Immature natural killer cell (primary cell): ENCODE data around the gene CAMK1D. TPM values are rescaled to one million over a fixed set of nuclear protein-coding genes. Genes with fewer than 3 reads are reported as not detected.

Source experiments
- DNase-seq, 3 donors: peaks; one replicate each; pipeline ENCODE4 v3.0.0; 2022; ENCODE audit warnings: mixed read lengths in 1 of 3
- H3K27ac Mint-ChIP-seq, 6 donors: one replicate each; pipeline ENCODE4 v1.8.0; 2020; ENCODE audit warnings: mixed read lengths in 6 of 6, mild to moderate bottlenecking in 5 of 6, inconsistent platforms in 4 of 6, moderate library complexity in 3 of 6
- H3K27me3 Mint-ChIP-seq, 3 donors: one replicate each; pipeline ENCODE4 v1.8.0; 2020 to 2021; ENCODE audit warnings: low read depth in 3 of 3, mild to moderate bottlenecking in 3 of 3, mixed read lengths in 3 of 3, moderate library complexity in 3 of 3, inconsistent platforms in 1 of 3
- H3K36me3 Mint-ChIP-seq, 3 donors: one replicate each; pipeline ENCODE4 v1.8.0; 2020; ENCODE audit warnings: mixed read lengths in 3 of 3, inconsistent platforms in 2 of 3, mild to moderate bottlenecking in 2 of 3
- H3K4me1 Mint-ChIP-seq, 2 donors: one replicate each; pipeline ENCODE4 v1.8.0; 2020; ENCODE audit warnings: inconsistent platforms in 2 of 2, mild to moderate bottlenecking in 2 of 2, mixed read lengths in 2 of 2, moderate library complexity in 1 of 2
- H3K4me3 Mint-ChIP-seq, 5 donors: one replicate each; pipeline ENCODE4 v1.8.0; 2020; ENCODE audit warnings: mild to moderate bottlenecking in 5 of 5, mixed read lengths in 5 of 5, inconsistent platforms in 3 of 5, moderate library complexity in 3 of 5
- H3K9me3 Mint-ChIP-seq, 6 donors: one replicate each; pipeline ENCODE4 v1.8.0; 2020; ENCODE audit warnings: mild to moderate bottlenecking in 6 of 6, mixed read lengths in 6 of 6, inconsistent platforms in 4 of 6, moderate library complexity in 3 of 6
- polyA plus RNA-seq, 3 donors: library from polyadenylated mRNA; unstranded; fragments of 300-500 nt; fragmentation: Illumina TruSeq; gene quantifications; one replicate each; pipeline ENCODE4 v1.2.3, GENCODE V29; 2021

The CAMK1D gene
- polyA plus RNA-seq, 3 donors from 2014 or later, result 5.3 to 19.3 (median 7.7) TPM

DNA sequence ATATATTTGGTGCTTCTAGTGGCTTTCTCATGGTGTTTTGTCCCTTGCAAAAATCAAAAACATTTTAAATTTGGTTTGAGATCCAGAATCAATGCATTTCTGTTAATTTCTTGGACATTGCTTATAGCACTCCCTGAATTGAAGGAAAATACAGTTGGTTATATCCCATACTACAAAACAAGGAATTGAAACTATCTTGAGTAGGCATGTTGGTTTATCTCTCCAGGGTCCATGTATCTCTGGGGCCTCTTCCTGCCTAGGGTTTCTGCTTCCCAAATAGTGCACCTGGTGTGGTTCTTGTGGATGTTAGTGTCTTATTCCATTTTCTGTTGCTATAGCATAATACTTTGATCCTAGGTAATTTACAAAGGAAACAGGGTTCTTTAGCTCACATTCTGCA lies 212.4 kb downstream of the CAMK1D start:
- H3K27me3 Mint-ChIP-seq, result no peaks in the 10 kb centered on the region
- peaks cover 37 to 48% of the 10 kb centered on the region in 2 donors for H3K4me1 Mint-ChIP-seq
- no peak overlapping the region for H3K27ac Mint-ChIP-seq
- H3K36me3 Mint-ChIP-seq, result peaks cover 0 to 9% (median 2%) of the 10 kb centered on the region in 3 donors
- no peak for DNase-seq
- no peaks in the 10 kb centered on the region for H3K9me3 Mint-ChIP-seq
- no peak overlapping the region for H3K4me3 Mint-ChIP-seq

DNA sequence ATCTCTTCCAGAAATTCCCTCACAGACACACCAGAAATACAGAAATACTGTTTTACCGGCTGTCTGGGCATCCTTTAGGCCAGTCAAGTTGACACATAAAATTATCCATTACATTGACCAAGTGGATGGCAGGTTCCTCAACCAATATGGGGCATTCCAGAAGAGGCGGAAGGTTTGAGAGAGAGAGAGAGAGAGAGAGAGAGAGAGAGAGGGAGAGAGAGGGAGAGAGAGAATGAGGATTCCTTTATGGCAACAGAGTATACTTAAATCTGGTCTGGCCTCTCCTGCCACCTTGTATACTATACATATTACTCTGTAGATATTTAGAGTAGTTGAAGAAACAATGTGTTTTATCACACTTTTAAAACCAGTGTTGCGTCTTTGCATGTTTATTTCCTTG lies 214.1 kb downstream of the CAMK1D start:
- Mint-ChIP-seq H3K27me3 (no peaks in the 10 kb centered on the region), H3K36me3 (no peaks in the 10 kb centered on the region), H3K9me3 (no peaks in the 10 kb centered on the region), H3K27ac (no peak overlapping the region), H3K4me1 (peaks cover 31 to 39% of the 10 kb centered on the region in 2 donors), H3K4me3 (no peak overlapping the region)
- DNase-seq, result no peak

DNA sequence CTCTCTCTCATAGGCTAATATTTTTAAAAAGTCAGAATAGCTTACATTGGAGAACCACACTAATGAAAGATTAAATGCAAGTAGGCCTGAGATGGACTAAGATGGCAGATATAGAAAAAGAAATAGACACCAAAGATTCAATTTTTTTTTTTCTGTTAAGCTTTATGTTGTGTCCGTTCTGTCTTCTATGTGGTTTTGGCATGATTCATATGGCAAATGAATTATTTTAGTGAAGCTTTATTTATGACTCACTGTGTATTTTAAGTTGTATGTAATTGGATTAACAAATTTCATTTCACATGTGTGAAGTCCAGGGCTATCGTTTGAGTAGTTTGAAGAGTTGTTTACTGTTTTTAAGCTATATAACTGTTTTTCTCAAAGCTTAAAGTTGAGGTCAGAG lies 214.8 kb downstream of the CAMK1D start:
- H3K9me3 Mint-ChIP-seq, result no peaks in the 10 kb centered on the region
- no peak overlapping the region for H3K27ac Mint-ChIP-seq
- H3K4me3 Mint-ChIP-seq, result no peak overlapping the region
- DNase-seq, result no peak
- H3K36me3 Mint-ChIP-seq, result no peaks in the 10 kb centered on the region
- peaks cover 32 to 35% of the 10 kb centered on the region in 2 donors for H3K4me1 Mint-ChIP-seq
- H3K27me3 Mint-ChIP-seq, result no peaks in the 10 kb centered on the region

DNA sequence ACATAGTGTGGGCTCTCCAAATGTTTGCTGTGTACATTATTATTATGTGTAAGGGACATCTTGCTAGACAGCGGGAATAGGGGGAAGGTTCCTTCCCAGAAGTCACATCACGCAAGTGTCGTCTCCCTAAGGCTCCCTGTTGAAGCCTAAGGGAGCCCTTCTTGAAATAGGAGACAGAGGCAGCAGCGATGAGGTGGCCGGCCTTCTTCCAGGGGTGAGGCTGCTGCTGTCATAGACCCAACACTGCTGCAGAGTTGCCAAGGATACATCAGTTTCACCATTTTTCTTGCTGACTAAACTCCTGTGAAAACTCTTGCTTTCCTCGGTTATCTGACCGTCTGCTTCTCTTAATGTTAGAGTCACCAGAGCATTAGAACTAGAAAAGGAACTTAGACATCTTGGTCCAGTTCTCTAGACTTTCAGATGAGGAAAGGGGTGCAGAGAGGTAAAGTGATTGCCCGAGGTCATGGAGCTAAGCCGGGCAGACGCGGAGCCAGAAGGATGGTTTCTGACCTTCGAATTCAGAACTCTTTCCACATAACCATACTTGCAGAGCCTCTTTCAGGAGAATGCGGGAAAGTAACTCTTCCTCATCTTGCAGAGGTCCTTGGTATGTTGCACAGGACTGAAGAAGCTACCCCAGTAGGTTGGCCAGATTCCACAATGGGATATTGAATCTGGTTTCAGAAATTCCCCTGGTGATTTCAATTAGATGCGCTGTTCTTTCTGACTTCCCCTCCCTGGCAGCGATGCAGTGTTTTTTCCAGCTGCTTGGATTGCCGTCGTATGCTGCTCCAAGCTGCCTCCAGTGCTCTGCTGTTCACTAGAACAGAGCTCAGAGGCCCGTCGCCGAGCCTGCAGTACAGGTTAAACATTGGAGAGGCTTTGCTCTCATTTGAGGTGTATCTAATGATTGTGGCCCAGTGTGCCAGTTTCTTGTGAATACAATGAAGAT lies 217.1 kb downstream of the CAMK1D start:
- Mint-ChIP-seq H3K36me3 (no peaks in the 10 kb centered on the region), H3K4me3 (no peak overlapping the region), H3K4me1 (peaks cover 26 to 27% of the 10 kb centered on the region in 2 donors), H3K9me3 (no peaks in the 10 kb centered on the region), H3K27ac (peak overlapping the region in 1 of 6 donors; percentile 55), H3K27me3 (peaks cover 0 to 2% (median 0%) of the 10 kb centered on the region in 3 donors)
- no peak for DNase-seq

- Mint-ChIP-seq H3K4me1 (peaks cover 17 to 24% of the 10 kb centered on the region in 2 donors), H3K9me3 (no peaks in the 10 kb centered on the region), H3K4me3 (no peak overlapping the region)
These were observed 219.2 kb downstream of the CAMK1D start for GRCh38 chr10:12568391-12569009.

DNA sequence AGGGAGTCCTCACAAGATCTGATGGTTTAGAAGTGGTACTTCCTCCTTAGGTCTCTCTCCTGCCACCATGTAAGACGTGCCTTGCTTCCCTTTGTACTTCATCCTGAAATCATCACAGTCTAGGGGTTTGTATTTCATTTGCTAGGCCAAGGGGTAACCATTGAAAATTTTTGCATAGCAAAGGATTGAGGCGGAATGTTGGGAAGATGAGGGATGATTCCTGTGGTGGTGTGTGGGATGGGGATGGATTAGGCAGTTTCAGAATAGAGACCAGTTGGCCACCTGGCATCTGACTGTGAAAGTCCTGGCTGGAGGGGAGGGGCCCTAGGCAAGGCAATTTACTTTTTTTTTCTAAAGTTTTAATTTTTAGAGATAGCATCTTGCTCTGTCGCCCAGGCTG lies 222.9 kb downstream of the CAMK1D start:
- peaks cover 0 to 3% (median 0%) of the 10 kb centered on the region in 3 donors for H3K27me3 Mint-ChIP-seq
- H3K4me1 Mint-ChIP-seq, result peaks cover 11 to 15% of the 10 kb centered on the region in 2 donors
- no peaks in the 10 kb centered on the region for H3K9me3 Mint-ChIP-seq
- DNase-seq, result no peak
- H3K4me3 Mint-ChIP-seq, result no peak overlapping the region
- peak overlapping the region in 2 of 6 donors; percentile 25 to 59 for H3K27ac Mint-ChIP-seq
- peaks cover 0 to 4% (median 4%) of the 10 kb centered on the region in 3 donors for H3K36me3 Mint-ChIP-seq

More at GRCh38 chr10:12568391-12569009, 219.2 kb downstream of the CAMK1D start:
- no peak for DNase-seq
- Mint-ChIP-seq H3K27ac (peak overlapping the region in 2 of 6 donors; percentile 33 to 43), H3K27me3 (peaks cover 0 to 3% (median 0%) of the 10 kb centered on the region in 3 donors), H3K36me3 (no peaks in the 10 kb centered on the region)

GRCh38 chr10:12577610-12578009 lies 228.3 kb downstream of the CAMK1D start:
- Mint-ChIP-seq H3K9me3 (no peaks in the 10 kb centered on the region), H3K36me3 (peaks cover 7 to 15% (median 14%) of the 10 kb centered on the region in 3 donors), H3K27ac (peak overlapping the region in 1 of 6 donors; percentile 29), H3K4me3 (no peak overlapping the region), H3K4me1 (peaks cover 21 to 27% of the 10 kb centered on the region in 2 donors), H3K27me3 (peaks cover 0 to 1% (median 0%) of the 10 kb centered on the region in 3 donors)
- no peak for DNase-seq

GRCh38 chr10:12579954-12580858 lies 230.9 kb downstream of the CAMK1D start:
- Mint-ChIP-seq H3K9me3 (no peaks in the 10 kb centered on the region), H3K36me3 (peaks cover 7 to 15% (median 14%) of the 10 kb centered on the region in 3 donors), H3K4me3 (no peak overlapping the region), H3K4me1 (peaks cover 17 to 23% of the 10 kb centered on the region in 2 donors), H3K27me3 (peaks cover 0 to 1% (median 0%) of the 10 kb centered on the region in 3 donors), H3K27ac (peak overlapping the region in 1 of 6 donors; percentile 9)
- DNase-seq, result no peak

DNA sequence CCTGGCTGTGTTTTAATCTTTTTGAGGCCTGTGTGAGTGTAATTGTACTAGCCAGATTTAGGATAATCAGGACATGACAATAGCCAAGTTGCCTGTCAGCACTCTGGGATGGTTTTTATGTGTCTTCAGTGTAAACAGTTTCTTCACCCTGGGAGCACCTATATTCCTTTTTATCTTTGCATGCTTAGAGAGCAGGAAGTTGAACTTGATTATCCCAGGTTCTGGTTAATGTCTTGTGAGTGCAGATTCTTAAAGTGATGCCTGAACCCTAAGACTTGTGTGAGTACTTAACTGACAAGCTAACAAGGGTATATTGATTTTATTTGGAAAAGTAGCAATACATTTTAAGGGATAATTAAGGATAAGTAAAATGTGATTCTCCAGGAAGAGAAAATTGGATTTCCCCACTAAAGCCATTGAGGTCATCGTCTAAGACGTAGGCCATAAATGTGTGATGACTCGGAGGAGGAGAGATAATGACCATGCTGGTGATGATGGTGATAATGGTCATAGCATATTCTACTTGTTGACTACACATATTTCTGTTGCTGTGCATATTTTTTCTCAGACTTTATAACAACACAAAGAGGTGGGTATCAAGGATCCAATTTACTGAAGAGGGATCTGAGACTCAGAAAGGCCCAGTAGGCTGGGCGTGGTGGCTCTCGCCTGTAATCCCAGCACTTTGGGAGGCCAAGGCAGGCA lies 234.7 kb downstream of the CAMK1D start:
- Mint-ChIP-seq H3K4me1 (peaks cover 45 to 52% of the 10 kb centered on the region in 2 donors), H3K36me3 (peaks cover 3 to 11% (median 7%) of the 10 kb centered on the region in 3 donors), H3K9me3 (no peaks in the 10 kb centered on the region), H3K4me3 (no peak overlapping the region), H3K27me3 (peaks cover 0 to 3% (median 1%) of the 10 kb centered on the region in 3 donors), H3K27ac (peak overlapping the region in 1 of 6 donors; percentile 25)
- no peak for DNase-seq

GRCh38 chr10:12586741-12587140 lies 237.4 kb downstream of the CAMK1D start:
- H3K4me1 Mint-ChIP-seq, result peaks cover 43 to 55% of the 10 kb centered on the region in 2 donors
- no peak for DNase-seq
- no peak overlapping the region for H3K27ac Mint-ChIP-seq
- no peak overlapping the region for H3K4me3 Mint-ChIP-seq
- H3K9me3 Mint-ChIP-seq, result no peaks in the 10 kb centered on the region
- peaks cover 3 to 6% (median 4%) of the 10 kb centered on the region in 3 donors for H3K36me3 Mint-ChIP-seq
- peaks cover 0 to 3% (median 0%) of the 10 kb centered on the region in 3 donors for H3K27me3 Mint-ChIP-seq

DNA sequence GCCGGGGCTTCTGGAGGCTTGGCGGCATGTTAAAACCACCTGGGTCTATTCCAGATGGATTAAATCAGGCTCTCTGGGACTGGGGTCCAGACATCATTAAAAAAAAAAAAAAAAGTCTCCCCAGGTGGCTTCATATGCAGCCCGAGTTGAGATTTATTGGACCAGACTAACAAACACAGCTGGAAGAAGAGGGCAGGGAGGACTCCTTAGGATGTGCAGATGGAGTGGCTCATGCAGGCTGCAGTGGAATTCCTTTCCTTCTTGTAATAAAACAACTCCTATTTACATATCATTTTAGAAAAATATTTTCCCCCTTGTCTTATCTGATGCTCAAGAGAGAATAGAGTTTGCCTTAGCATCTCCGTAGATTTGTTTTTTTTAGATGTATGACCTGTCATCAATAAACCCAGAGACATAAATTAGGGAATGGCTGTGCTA lies 238.1 kb downstream of the CAMK1D start:
- H3K36me3 Mint-ChIP-seq, result peaks cover 3 to 6% (median 4%) of the 10 kb centered on the region in 3 donors
- no peaks in the 10 kb centered on the region for H3K9me3 Mint-ChIP-seq
- no peak for DNase-seq
- peak overlapping the region in 1 of 6 donors; percentile 27 for H3K27ac Mint-ChIP-seq
- H3K4me1 Mint-ChIP-seq, result peaks cover 37 to 51% of the 10 kb centered on the region in 2 donors
- H3K27me3 Mint-ChIP-seq, result peaks cover 0 to 3% (median 0%) of the 10 kb centered on the region in 3 donors
- H3K4me3 Mint-ChIP-seq, result peak overlapping the region in 2 of 5 donors; percentile 83 to 88

DNA sequence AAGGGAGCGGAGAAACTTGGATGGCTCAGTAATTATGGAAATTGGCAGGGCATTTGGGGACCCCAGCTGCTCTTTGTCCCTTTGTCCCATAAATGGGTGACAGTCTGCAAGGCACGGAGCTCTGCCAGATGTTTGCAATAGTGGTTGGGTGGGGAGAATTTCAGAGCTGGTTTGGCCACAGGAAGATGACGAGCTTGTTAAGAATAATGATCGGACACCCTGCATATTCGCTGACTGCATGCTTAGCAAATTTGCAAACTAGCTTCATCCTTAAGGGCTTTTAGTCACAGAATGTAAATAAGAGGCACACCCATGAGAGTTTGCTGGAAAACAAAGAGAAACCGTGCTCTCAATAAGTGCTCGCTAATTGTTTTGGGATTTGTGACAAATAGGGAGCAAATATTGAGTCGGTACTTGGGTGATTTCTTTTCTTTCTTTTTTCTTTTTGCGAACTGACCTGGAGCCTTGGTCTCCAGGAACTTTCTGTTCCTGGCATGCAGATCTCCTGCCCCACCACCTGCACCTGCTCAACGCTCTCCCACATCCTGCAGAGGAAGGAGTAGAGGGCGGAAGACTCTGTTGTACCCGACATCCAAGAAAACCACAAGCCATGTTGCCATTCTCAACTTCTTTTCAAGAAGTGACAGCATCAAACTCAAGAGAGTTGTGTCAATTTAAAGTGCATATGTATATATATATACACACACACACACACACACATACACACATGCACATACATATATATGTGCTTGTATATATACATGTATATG lies 238.9 kb downstream of the CAMK1D start:
- no peak for DNase-seq
- Mint-ChIP-seq H3K9me3 (no peaks in the 10 kb centered on the region), H3K27me3 (peaks cover 0 to 3% (median 0%) of the 10 kb centered on the region in 3 donors), H3K36me3 (peaks cover 3 to 6% (median 4%) of the 10 kb centered on the region in 3 donors), H3K27ac (peak overlapping the region in 5 of 6 donors; percentile 26 to 55 (median 46)), H3K4me1 (peaks cover 38 to 51% of the 10 kb centered on the region in 2 donors), H3K4me3 (peak overlapping the region; percentile 78 to 88 (median 83))
